ENCODE data around the gene SAMD10. TPM values are rescaled to one million over a fixed set of nuclear protein-coding genes. Genes with fewer than 3 reads are reported as not detected.
"Not testable (repeated sequence)": the region's sequence is repeated elsewhere in the genome, so short reads cannot be mapped to it uniquely, and the experiment has no call there.

The SAMD10 gene
- total and polyA plus RNA-seq, 8 donors, result 2.9 to 68.1 (median 6.5) TPM

DNA sequence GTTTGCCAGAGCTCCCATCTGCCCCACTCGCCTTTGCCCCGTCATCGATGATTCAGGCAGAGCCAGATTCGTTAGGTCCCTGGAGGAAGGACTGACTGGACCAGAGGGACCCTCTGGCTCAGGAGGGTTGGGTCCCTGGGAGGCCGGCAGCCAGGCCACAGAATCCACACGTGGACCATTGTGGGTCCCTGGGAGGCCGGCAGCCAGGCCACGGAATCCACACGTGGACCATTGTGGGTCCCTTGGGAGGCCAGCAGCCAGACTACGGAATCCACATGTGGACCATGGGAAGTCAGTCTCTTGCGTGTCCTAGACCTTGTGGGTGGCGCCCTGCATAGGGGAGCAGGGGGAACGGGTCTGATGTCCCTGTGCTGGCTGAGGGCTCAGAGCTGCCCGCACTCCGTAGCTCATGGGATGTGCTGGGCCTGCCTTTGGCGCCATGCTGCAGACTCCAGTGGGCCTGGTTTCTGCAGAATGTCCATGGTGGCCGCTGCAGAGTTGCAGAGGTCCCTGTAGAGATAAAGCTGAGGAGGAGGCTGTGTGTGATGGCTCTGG is 46.8 kb downstream of the SAMD10 start:
- Histone ChIP-seq H3K27me3 (no peaks in the 10 kb centered on the region), H3K4me1 (peaks cover 6 to 23% (median 15%) of the 10 kb centered on the region in 4 donors), H3K36me3 (peaks cover 69 to 98% (median 92%) of the 10 kb centered on the region in 4 donors), H3K4me3 (no peak overlapping the region), H3K27ac (no peak overlapping the region), H3K9me3 (no peaks in the 10 kb centered on the region)
- 88 to 93% (median 91%) methylated on average over 11 to 17 of the region's 17 CpGs for WGBS, 5 donors
- intact Hi-C loops (cut with DNase I; ENCODE audit: low total_unique reads), result no loop called here
- no peak for TF ChIP-seq EP300 (IDR thresholded peaks at IDR 0.05)
- TF ChIP-seq POLR2A (IDR thresholded peaks at IDR 0.05), result no peak
- TF ChIP-seq, protein P1, sequence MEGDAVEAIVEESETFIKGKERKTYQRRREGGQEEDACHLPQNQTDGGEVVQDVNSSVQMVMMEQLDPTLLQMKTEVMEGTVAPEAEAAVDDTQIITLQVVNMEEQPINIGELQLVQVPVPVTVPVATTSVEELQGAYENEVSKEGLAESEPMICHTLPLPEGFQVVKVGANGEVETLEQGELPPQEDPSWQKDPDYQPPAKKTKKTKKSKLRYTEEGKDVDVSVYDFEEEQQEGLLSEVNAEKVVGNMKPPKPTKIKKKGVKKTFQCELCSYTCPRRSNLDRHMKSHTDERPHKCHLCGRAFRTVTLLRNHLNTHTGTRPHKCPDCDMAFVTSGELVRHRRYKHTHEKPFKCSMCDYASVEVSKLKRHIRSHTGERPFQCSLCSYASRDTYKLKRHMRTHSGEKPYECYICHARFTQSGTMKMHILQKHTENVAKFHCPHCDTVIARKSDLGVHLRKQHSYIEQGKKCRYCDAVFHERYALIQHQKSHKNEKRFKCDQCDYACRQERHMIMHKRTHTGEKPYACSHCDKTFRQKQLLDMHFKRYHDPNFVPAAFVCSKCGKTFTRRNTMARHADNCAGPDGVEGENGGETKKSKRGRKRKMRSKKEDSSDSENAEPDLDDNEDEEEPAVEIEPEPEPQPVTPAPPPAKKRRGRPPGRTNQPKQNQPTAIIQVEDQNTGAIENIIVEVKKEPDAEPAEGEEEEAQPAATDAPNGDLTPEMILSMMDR (IDR thresholded peaks at IDR 0.05), result no peak
- TF ChIP-seq POLR2AphosphoS5 (IDR thresholded peaks at IDR 0.05), result no peak
- DNase-seq, result no peak

DNA sequence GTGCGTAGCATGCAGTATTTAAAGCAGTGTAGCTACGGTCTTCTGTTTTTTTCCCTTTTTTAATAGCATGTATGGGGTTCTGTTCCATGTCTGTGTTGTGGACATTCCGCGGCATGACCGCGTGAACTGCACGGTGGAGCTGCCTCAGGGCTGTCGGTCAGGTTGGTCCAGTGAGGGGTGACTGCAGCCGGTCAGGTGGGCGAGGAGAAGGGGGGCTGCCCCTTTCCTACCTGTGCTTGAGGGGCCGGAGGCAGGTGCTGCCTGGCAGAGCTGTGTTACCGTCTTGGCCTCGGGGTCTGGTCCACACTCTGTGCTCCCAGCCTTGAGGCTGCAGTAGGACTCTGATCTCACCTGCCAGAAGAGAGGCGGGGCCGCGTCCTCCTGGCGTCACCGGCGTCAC is 47.7 kb downstream of the SAMD10 start:
- WGBS, 5 donors, result 75 to 94% (median 87%) methylated on average over 17 to 19 of the region's 19 CpGs
- H3K27me3 ChIP-seq, result no peaks in the 10 kb centered on the region
- no peaks in the 10 kb centered on the region for H3K9me3 ChIP-seq
- peaks cover 6 to 20% (median 15%) of the 10 kb centered on the region in 4 donors for H3K4me1 ChIP-seq
- intact Hi-C loops (cut with DNase I; ENCODE audit: low total_unique reads), result no loop called here
- H3K27ac ChIP-seq, result peak overlapping the region in 4 of 5 donors; percentile 29 to 64 (median 48)
- H3K4me3 ChIP-seq, result peak overlapping the region in 1 of 4 donors; percentile 9
- TF ChIP-seq, protein P1 (IDR thresholded peaks at IDR 0.05), result no peak
- H3K36me3 ChIP-seq, result peaks cover 72 to 95% (median 92%) of the 10 kb centered on the region in 4 donors
- DNase-seq, result no peak

DNA sequence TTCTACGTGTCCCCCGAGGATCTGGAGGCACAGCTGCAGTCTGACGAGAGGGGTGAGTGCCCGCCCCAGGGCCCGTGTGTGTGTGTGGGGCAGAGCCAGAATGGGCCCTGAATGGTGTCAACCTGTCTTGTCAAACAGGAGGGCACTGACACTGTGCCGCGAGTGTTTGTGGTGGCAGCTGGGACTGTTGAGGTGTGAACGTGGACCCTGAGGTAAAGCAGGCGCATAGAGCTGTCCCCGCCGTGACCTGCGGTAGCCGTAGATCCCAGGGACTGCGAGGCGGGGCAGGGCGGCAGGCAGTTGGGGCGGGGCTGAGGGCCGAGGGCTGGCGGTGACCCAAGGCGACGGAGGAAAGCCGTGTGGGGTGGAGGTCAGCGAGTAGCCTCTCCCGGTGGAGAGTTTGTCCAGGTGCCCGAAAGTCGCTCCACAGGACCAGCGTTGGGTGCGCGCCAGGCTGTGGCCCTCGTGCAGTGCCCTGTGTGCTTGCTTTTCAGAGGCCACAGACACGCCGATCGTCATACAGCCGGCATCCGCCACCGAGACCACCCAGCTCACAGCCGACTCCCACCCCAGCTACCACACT is 48.4 kb downstream of the SAMD10 start:
- TF ChIP-seq, protein P1 (IDR thresholded peaks at IDR 0.05), result no peak
- TF ChIP-seq EP300 (IDR thresholded peaks at IDR 0.05) (no peak), POLR2A (IDR thresholded peaks at IDR 0.05) (no peak), POLR2AphosphoS5 (IDR thresholded peaks at IDR 0.05) (peak in 1 of 3 donors; percentile 57)
- Histone ChIP-seq H3K27me3 (no peaks in the 10 kb centered on the region), H3K27ac (peak overlapping the region; percentile 29 to 64 (median 46)), H3K9me3 (no peaks in the 10 kb centered on the region), H3K36me3 (peaks cover 76 to 95% (median 91%) of the 10 kb centered on the region in 4 donors), H3K4me3 (peak overlapping the region in 1 of 4 donors; percentile 9), H3K4me1 (peaks cover 6 to 21% (median 17%) of the 10 kb centered on the region in 4 donors)
- intact Hi-C loops (cut with DNase I; ENCODE audit: low total_unique reads), result no loop called here
- 38 to 80% (median 60%) methylated on average over 24 to 37 of the region's 37 CpGs for WGBS, 5 donors
- DNase-seq, result peak; percentile 38 to 95

DNA sequence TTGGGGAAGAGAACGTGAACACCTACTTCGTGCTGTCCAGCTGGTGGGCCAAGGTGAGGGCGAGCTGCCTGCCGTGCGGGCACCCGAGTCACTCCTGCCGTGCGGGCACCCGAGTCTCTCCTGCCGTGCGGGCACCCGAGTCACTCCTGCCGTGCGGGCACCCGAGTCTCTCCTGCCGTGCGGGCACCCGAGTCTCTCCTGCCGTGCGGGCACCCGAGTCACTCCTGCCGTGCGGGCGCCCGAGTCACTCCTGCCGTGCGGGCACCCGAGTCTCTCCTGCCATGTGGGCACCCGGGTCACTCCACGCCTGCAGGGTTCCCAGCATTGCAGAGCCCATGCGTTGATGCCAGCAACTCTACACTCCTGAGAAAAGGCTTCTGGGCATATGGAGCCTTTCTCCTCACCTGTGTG is 50.0 kb downstream of the SAMD10 start:
- Histone ChIP-seq H3K36me3 (peaks cover 61 to 86% (median 77%) of the 10 kb centered on the region in 4 donors), H3K4me1 (peaks cover 6 to 21% (median 17%) of the 10 kb centered on the region in 4 donors)
- H3K4me3 ChIP-seq; H3K27ac ChIP-seq; H3K9me3 ChIP-seq; H3K27me3 ChIP-seq; DNase-seq; intact Hi-C loops (cut with DNase I; ENCODE audit: low total_unique reads): not testable (repeated sequence)
- WGBS, 5 donors, result 93 to 97% (median 95%) methylated on average over 28 to 31 of the region's 31 CpGs

DNA sequence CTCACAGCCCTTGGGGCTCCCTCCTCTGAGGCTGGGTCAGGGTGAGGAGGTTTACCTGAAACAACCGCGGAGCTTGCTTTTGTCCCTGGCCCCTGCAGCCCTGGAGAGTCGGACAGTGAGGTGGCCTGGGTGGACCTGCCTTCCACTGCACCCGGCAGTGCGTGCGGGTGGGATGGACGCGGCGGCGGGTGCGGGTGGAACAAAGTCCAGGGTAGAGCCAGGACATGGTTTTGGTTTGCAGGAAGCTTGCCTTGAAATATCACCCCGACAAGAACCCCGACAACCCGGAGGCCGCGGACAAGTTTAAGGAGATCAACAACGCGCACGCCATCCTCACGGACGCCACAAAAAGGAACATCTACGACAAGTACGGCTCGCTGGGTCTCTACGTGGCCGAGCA is 50.4 kb downstream of the SAMD10 start:
- H3K4me3 ChIP-seq, result no peak overlapping the region
- 96 to 98% (median 96%) methylated on average over 21 to 26 of the region's 26 CpGs for WGBS, 5 donors
- intact Hi-C loops (cut with DNase I; ENCODE audit: low total_unique reads), result no loop called here
- TF ChIP-seq POLR2A (IDR thresholded peaks at IDR 0.05) (no peak), POLR2AphosphoS5 (IDR thresholded peaks at IDR 0.05) (no peak), EP300 (IDR thresholded peaks at IDR 0.05) (no peak)
- TF ChIP-seq, protein P1 (IDR thresholded peaks at IDR 0.05), result no peak
- peaks cover 60 to 82% (median 74%) of the 10 kb centered on the region in 4 donors for H3K36me3 ChIP-seq
- H3K4me1 ChIP-seq, result peaks cover 6 to 22% (median 17%) of the 10 kb centered on the region in 4 donors
- DNase-seq, result no peak
- no peaks in the 10 kb centered on the region for H3K27me3 ChIP-seq
- no peaks in the 10 kb centered on the region for H3K9me3 ChIP-seq
- no peak overlapping the region for H3K27ac ChIP-seq

Measured in stomach (tissue), 9 donors.